ENCODE data around the gene DGAT2L6.

The DGAT2L6 gene

GRCh38 chrX:70176938-70177533 lies at the start of gene DGAT2L6:
Gene DGAT2L6 (plus strand): TSS chrX:70177483. CDS start chrX:70177583, 100 bp downstream.
- DNase-seq (ENCODE audit: low read depth in 3 of 3) = no peak

GRCh38 chrX:70128071-70128470 lies 49.2 kb upstream of the DGAT2L6 start:
- no peak for DNase-seq (ENCODE audit: low read depth in 3 of 3)

- DNase-seq (ENCODE audit: low read depth in 3 of 3) = no peak
Observed at GRCh38 chrX:70129816-70130215, 47.5 kb upstream of the DGAT2L6 start.

- no peak for DNase-seq (ENCODE audit: low read depth in 3 of 3)
Observed at GRCh38 chrX:70132224-70132623, 45.1 kb upstream of the DGAT2L6 start.

GRCh38 chrX:70132877-70133302 lies 44.4 kb upstream of the DGAT2L6 start:
- DNase-seq (ENCODE audit: low read depth in 3 of 3) = peak in 1 of 3 experiments; percentile 4

GRCh38 chrX:70133303-70134115 lies 43.8 kb upstream of the DGAT2L6 start, which contains the start of gene IGBP1:
Gene IGBP1 (plus strand): TSS chrX:70133447. CDS start chrX:70133948, 501 bp downstream.
- DNase-seq (ENCODE audit: low read depth in 3 of 3) = peak; percentile 49 to 64 (median 61)

- DNase-seq (ENCODE audit: low read depth in 3 of 3) = no peak
Observed at GRCh38 chrX:70134116-70134477, 43.2 kb upstream of the DGAT2L6 start.

- DNase-seq (ENCODE audit: low read depth in 3 of 3) = no peak
Observed at GRCh38 chrX:70138622-70139021, 38.7 kb upstream of the DGAT2L6 start.

GRCh38 chrX:70139736-70140135 lies 37.5 kb upstream of the DGAT2L6 start:
- no peak for DNase-seq (ENCODE audit: low read depth in 3 of 3)

GRCh38 chrX:70141373-70141772 lies 35.9 kb upstream of the DGAT2L6 start:
- no peak for DNase-seq (ENCODE audit: low read depth in 3 of 3)

GRCh38 chrX:70166601-70167590 lies 10.4 kb upstream of the DGAT2L6 start:
- no peak for DNase-seq (ENCODE audit: low read depth in 3 of 3)

- no peak for DNase-seq (ENCODE audit: low read depth in 3 of 3)
Observed at GRCh38 chrX:70168238-70169188, 8.8 kb upstream of the DGAT2L6 start.

GRCh38 chrX:70169281-70169680 lies 8.0 kb upstream of the DGAT2L6 start:
- no peak for DNase-seq (ENCODE audit: low read depth in 3 of 3)

GRCh38 chrX:70171624-70172023 lies 5.7 kb upstream of the DGAT2L6 start:
- DNase-seq (ENCODE audit: low read depth in 3 of 3) = no peak

- no peak for DNase-seq (ENCODE audit: low read depth in 3 of 3)
Observed at GRCh38 chrX:70172221-70172620, 5.1 kb upstream of the DGAT2L6 start.

GRCh38 chrX:70172964-70173363 lies 4.3 kb upstream of the DGAT2L6 start:
- DNase-seq (ENCODE audit: low read depth in 3 of 3) = no peak

GRCh38 chrX:70174754-70175153 lies 2.5 kb upstream of the DGAT2L6 start:
- no peak for DNase-seq (ENCODE audit: low read depth in 3 of 3)

- DNase-seq (ENCODE audit: low read depth in 3 of 3) = no peak
Observed at GRCh38 chrX:70175338-70175737, 1.9 kb upstream of the DGAT2L6 start.

- DNase-seq (ENCODE audit: low read depth in 3 of 3) = no peak
Observed at GRCh38 chrX:70183091-70183490, 5.8 kb downstream of the DGAT2L6 start.

- DNase-seq (ENCODE audit: low read depth in 3 of 3) = no peak
Observed at GRCh38 chrX:70190225-70190624, 12.9 kb downstream of the DGAT2L6 start.
